Measurements from ENCODE around the gene TTLL8. TPM values are rescaled to one million over a fixed set of nuclear protein-coding genes. Genes with fewer than 3 reads are reported as not detected.

TTLL8 gene
- total RNA-seq, 2 experiments from 2014 or later, result 0.06 to 0.72 TPM

- H3K4me1 ChIP-seq (ENCODE audit: insufficient read depth, low read length, poor library complexity, severe bottlenecking), result peaks cover 26% of the 10 kb centered on the region
- H3K79me2 ChIP-seq (ENCODE audit: insufficient read depth, low read depth, low read length), result no peaks in the 10 kb centered on the region
- no peak for TF ChIP-seq CTCF (conservative IDR thresholded peaks at IDR 0.05; ENCODE audit: low read length)
- TF ChIP-seq EZH2phosphoT487 (IDR thresholded peaks at IDR 0.05; ENCODE audit: borderline replicate concordance, low read depth, low read length), result no peak
- ChIA-PET CTCF (ENCODE audit: unreplicated experiment) (no interaction called here), POLR2A (no interaction called here)
- H4K20me1 ChIP-seq (ENCODE audit: insufficient read depth, low read length), result no peaks in the 10 kb centered on the region
- no peak overlapping the region for H3K4me2 ChIP-seq (ENCODE audit: low read length)
- no peak overlapping the region for H3K27ac ChIP-seq (ENCODE audit: low read depth, low read length, poor library complexity, severe bottlenecking)
- no peaks in the 10 kb centered on the region for H3K9me2 ChIP-seq (ENCODE audit: insufficient read depth, low read length)
- H2AFZ ChIP-seq (ENCODE audit: low read length), result no peak overlapping the region
- DNase-seq (ENCODE audit: low spot score), result no peak
- no TSS peak for BruUV-seq (replicated peaks)
- intact Hi-C loops (cut with micrococcal nuclease; ENCODE audit: unreplicated experiment), result no loop called here
- H3K36me3 ChIP-seq (ENCODE audit: insufficient read depth, low read length), result no peaks in the 10 kb centered on the region
- H3K4me3 ChIP-seq (ENCODE audit: low read depth, low read length, poor library complexity, severe bottlenecking), result no peak overlapping the region
- H3K9me3 ChIP-seq (ENCODE audit: low read length), result no peaks in the 10 kb centered on the region
Measured at GRCh38 chr22:50072714-50073538, 14.8 kb upstream of the TTLL8 start.

- ChIA-PET CTCF (ENCODE audit: unreplicated experiment) (no interaction called here), POLR2A (no interaction called here)
- Histone ChIP-seq H3K9me3 (ENCODE audit: low read length) (no peaks in the 10 kb centered on the region), H4K20me1 (ENCODE audit: insufficient read depth, low read length) (no peaks in the 10 kb centered on the region), H3K4me2 (ENCODE audit: low read length) (no peak overlapping the region), H2AFZ (ENCODE audit: low read length) (no peak overlapping the region), H3K9me2 (ENCODE audit: insufficient read depth, low read length) (no peaks in the 10 kb centered on the region), H3K79me2 (ENCODE audit: insufficient read depth, low read depth, low read length) (no peaks in the 10 kb centered on the region), H3K27ac (ENCODE audit: low read depth, low read length, poor library complexity, severe bottlenecking) (no peak overlapping the region), H3K4me3 (ENCODE audit: low read depth, low read length, poor library complexity, severe bottlenecking) (no peak overlapping the region), H3K36me3 (ENCODE audit: insufficient read depth, low read length) (no peaks in the 10 kb centered on the region), H3K4me1 (ENCODE audit: insufficient read depth, low read length, poor library complexity, severe bottlenecking) (peaks cover 21% of the 10 kb centered on the region)
- DNase-seq (ENCODE audit: low spot score), result no peak
- no TSS peak for BruUV-seq (replicated peaks)
- TF ChIP-seq EZH2phosphoT487 (IDR thresholded peaks at IDR 0.05; ENCODE audit: borderline replicate concordance, low read depth, low read length), result no peak
- no peak for TF ChIP-seq CTCF (conservative IDR thresholded peaks at IDR 0.05; ENCODE audit: low read length)
- intact Hi-C loops (cut with micrococcal nuclease; ENCODE audit: unreplicated experiment), result no loop called here
Measured at GRCh38 chr22:50072167-50072555, 14.1 kb upstream of the TTLL8 start.

- TF ChIP-seq CTCF (conservative IDR thresholded peaks at IDR 0.05; ENCODE audit: low read length), result no peak
- no peak for TF ChIP-seq EZH2phosphoT487 (IDR thresholded peaks at IDR 0.05; ENCODE audit: borderline replicate concordance, low read depth, low read length)
- Histone ChIP-seq H4K20me1 (ENCODE audit: insufficient read depth, low read length) (no peaks in the 10 kb centered on the region), H3K36me3 (ENCODE audit: insufficient read depth, low read length) (no peaks in the 10 kb centered on the region), H3K27ac (ENCODE audit: low read depth, low read length, poor library complexity, severe bottlenecking) (no peak overlapping the region), H3K9me2 (ENCODE audit: insufficient read depth, low read length) (no peaks in the 10 kb centered on the region), H3K4me3 (ENCODE audit: low read depth, low read length, poor library complexity, severe bottlenecking) (no peak overlapping the region), H2AFZ (ENCODE audit: low read length) (no peak overlapping the region), H3K4me2 (ENCODE audit: low read length) (no peak overlapping the region), H3K9me3 (ENCODE audit: low read length) (no peaks in the 10 kb centered on the region), H3K4me1 (ENCODE audit: insufficient read depth, low read length, poor library complexity, severe bottlenecking) (peaks cover 15% of the 10 kb centered on the region), H3K79me2 (ENCODE audit: insufficient read depth, low read depth, low read length) (no peaks in the 10 kb centered on the region)
- no peak for DNase-seq (ENCODE audit: low spot score)
- intact Hi-C loops (cut with micrococcal nuclease; ENCODE audit: unreplicated experiment), result no loop called here
- ChIA-PET POLR2A (no interaction called here), CTCF (ENCODE audit: unreplicated experiment) (no interaction called here)
- BruUV-seq (replicated peaks), result no TSS peak
Measured at GRCh38 chr22:50071432-50072166, 13.5 kb upstream of the TTLL8 start.
